Endothelial cell of umbilical vein (primary cell): ENCODE results near the gene SMAP1. TPM values are rescaled to one million over a fixed set of nuclear protein-coding genes. Genes with fewer than 3 reads are reported as not detected.

ENCODE experiments used
- BruUV-seq: library from RNA; stranded (reverse); fragments of 400-500 nt; replicated peaks from 2 replicates; lab custom pipeline; 2021; lab: Mats Ljungman, UMichigan
- CTCF ChIA-PET: fragments of 300-600, 350-600 bp; sonication (Branson Sonifier 250); formaldehyde crosslinking; loops from one replicate; lab custom pipeline; 2021; ENCODE audit warnings: antibody characterized with exemption, inconsistent platforms; lab: Charles Lee
- POLR2A ChIA-PET: fragments of 300-600, 350-600 bp; sonication (Branson Sonifier 250); formaldehyde crosslinking; loops from one replicate; lab custom pipeline; 2021; ENCODE audit warnings: antibody characterized with exemption, inconsistent platforms; lab: Charles Lee
- DNase-seq: peaks from one replicate; pipeline ENCODE4 v3.0.0-alpha.2; 2011; ENCODE audit warnings: low read depth, low spot score
- FAIRE-seq: peaks from 2 replicates; lab custom pipeline; 2011; peaks lifted over from hg19 to GRCh38; lab: Jason Lieb, UNC
- H2AFZ ChIP-seq: 2 replicates; pipeline ENCODE4 v1.6.0; 2012; ENCODE audit warnings: low read depth, low read length, control low read depth, inconsistent platforms
- H3K27ac ChIP-seq: 2 replicates; pipeline ENCODE4 v1.5.1; 2011; ENCODE audit warnings: low read depth, mild to moderate bottlenecking, control low read depth, low read length, moderate library complexity; ENCODE audit not compliant: insufficient read depth
- H3K27me3 ChIP-seq, 2 experiments: 2 replicates each; pipeline versions ENCODE4 v1.6.0 to v1.6.1; 2011; ENCODE audit warnings: low read length in 2 of 2, mixed read lengths in 1 of 2; ENCODE audit not compliant: control insufficient read depth in 2 of 2, insufficient read depth in 2 of 2
- H3K36me3 ChIP-seq, 2 experiments: 2 replicates in 1 of 2; 3 replicates in 1 of 2; pipeline ENCODE4 v1.5.1; 2011; ENCODE audit warnings: low read length in 2 of 2, mild to moderate bottlenecking in 1 of 2, moderate library complexity in 1 of 2; ENCODE audit not compliant: control insufficient read depth in 2 of 2, insufficient read depth in 2 of 2; ENCODE audit errors: extremely low read depth in 1 of 2
- H3K4me1 ChIP-seq: 3 replicates; pipeline ENCODE4 v1.5.1; 2011; ENCODE audit warnings: mild to moderate bottlenecking, low read length; ENCODE audit not compliant: control insufficient read depth, insufficient read depth; ENCODE audit errors: extremely low read depth
- H3K4me2 ChIP-seq: 2 replicates; pipeline ENCODE4 v1.6.1; 2011; ENCODE audit warnings: low read length, control low read depth, mixed read lengths; ENCODE audit not compliant: insufficient read depth
- H3K4me3 ChIP-seq, 3 experiments: fragments of 200-600 bp in 1 of 3; sonication (generic), shearing (Covaris generic) in 1 of 3; replicated peaks in 1 of 3; 2 replicates each; pipeline ENCODE4 v1.5.1; 2011 to 2016; ENCODE audit warnings: control low read depth in 3 of 3, low read length in 3 of 3, mild to moderate bottlenecking in 2 of 3, inconsistent platforms in 1 of 3, low read depth in 1 of 3, moderate library complexity in 1 of 3; ENCODE audit not compliant: insufficient read depth in 1 of 3
- H3K79me2 ChIP-seq: 2 replicates; pipeline ENCODE4 v1.6.0; 2012; ENCODE audit warnings: low read length, inconsistent platforms; ENCODE audit not compliant: control insufficient read depth, insufficient read depth
- H3K9ac ChIP-seq: replicated peaks from 2 replicates; pipeline ENCODE3; 2011; ENCODE audit warnings: low read length, control low read depth; ENCODE audit not compliant: insufficient read depth; ENCODE audit errors: extremely low read depth
- H3K9me1 ChIP-seq: replicated peaks from 3 replicates; pipeline ENCODE4 v1.6.0; 2011; ENCODE audit warnings: mild to moderate bottlenecking, low read length; ENCODE audit not compliant: control insufficient read depth, insufficient read depth; ENCODE audit errors: extremely low read depth
- H3K9me3 ChIP-seq: replicated peaks from 2 replicates; pipeline ENCODE4 v1.5.1; 2012; ENCODE audit warnings: low read length, inconsistent platforms; ENCODE audit not compliant: control insufficient read depth, insufficient read depth
- H4K20me1 ChIP-seq: replicated peaks from 2 replicates; pipeline ENCODE3; 2011; ENCODE audit warnings: mild to moderate bottlenecking, low read length; ENCODE audit not compliant: control insufficient read depth, insufficient read depth; ENCODE audit errors: extremely low read depth
- EZH2 ChIP-seq: IDR thresholded peaks from 2 replicates; pipeline ENCODE4 v1.6.1; 2012; ENCODE audit warnings: borderline replicate concordance, low read depth, mild to moderate bottlenecking, moderate library complexity, low read length, inconsistent platforms; ENCODE audit not compliant: severe bottlenecking
- FOS ChIP-seq: IDR thresholded peaks from 2 replicates; pipeline ENCODE4 v1.6.1; 2011; ENCODE audit warnings: mild to moderate bottlenecking, low read length, moderate library complexity, borderline replicate concordance; ENCODE audit not compliant: insufficient read depth
- GATA2 ChIP-seq: IDR thresholded peaks from 2 replicates; pipeline ENCODE4 v1.7.0; 2011; ENCODE audit warnings: low read depth, mild to moderate bottlenecking, moderate library complexity, mixed read lengths, low read length; ENCODE audit not compliant: insufficient read length, insufficient read depth
- JUN ChIP-seq: IDR thresholded peaks from 2 replicates; pipeline ENCODE4 v1.6.1; 2011; ENCODE audit warnings: borderline replicate concordance, low read depth; ENCODE audit not compliant: insufficient read length, insufficient read depth
- MYC ChIP-seq: IDR thresholded peaks from one replicate; pipeline ENCODE4 v1.6.1; 2011; ENCODE audit warnings: mild to moderate bottlenecking, low read depth, low read length
- POLR2A ChIP-seq: IDR thresholded peaks from 2 replicates; pipeline ENCODE4 v1.6.1; 2012; ENCODE audit warnings: low read depth, mild to moderate bottlenecking, control low read depth, low read length
- POLR2AphosphoS5 ChIP-seq: IDR thresholded peaks from 2 replicates; pipeline ENCODE4 v1.6.1; 2012; ENCODE audit warnings: low read depth, mild to moderate bottlenecking, control low read depth, low read length, moderate library complexity; ENCODE audit not compliant: insufficient read depth
- dilution Hi-C: fragments of 300-500 bp; cut with MboI; formaldehyde crosslinking; loops from one replicate; pipeline ENCODE4 v1.15.0; 2019; ENCODE audit warnings: low sequenced_read_pairs; ENCODE audit not compliant: extremely low pct_ligation_motif_present
- intact Hi-C: fragments of 100-400 bp; cut with micrococcal nuclease; formaldehyde crosslinking; loops from one replicate; pipeline ENCODE4 v1.10.0; 2022
- polyA plus RNA-seq, 4 experiments: library from polyadenylated mRNA; depleted of rRNA in 3 of 4; stranded (reverse) in 3 of 4; unstranded in 1 of 4; fragments of >200 nt; gene quantifications; 2 replicates each; pipeline versions ENCODE4 v1.2.1 to v1.2.3, GENCODE V29; 2011 to 2012; ENCODE audit warnings: missing spikeins in 1 of 4
- total RNA-seq: library from RNA; stranded (reverse); gene quantifications from 2 replicates; pipeline ENCODE4 v1.2.3, GENCODE V29; 2021
- TF ChIP-seq, protein P1 (sequence below): IDR thresholded peaks from 2 replicates; pipeline ENCODE4 v1.6.1; 2011; ENCODE audit not compliant: insufficient read depth, insufficient read length
- TF ChIP-seq, protein P2 (sequence below), 2 donors: IDR thresholded peaks; 1 replicate in 1 of 2; 2 replicates in 1 of 2; pipeline ENCODE4 v1.5.1; 2011; ENCODE audit warnings: low read length in 2 of 2, mild to moderate bottlenecking in 2 of 2, moderate library complexity in 2 of 2, control low read depth in 1 of 2, inconsistent platforms in 1 of 2, low read depth in 1 of 2; ENCODE audit not compliant: insufficient read depth in 1 of 2; ENCODE audit errors: extremely low read depth in 1 of 2

SMAP1 gene
- total and polyA plus RNA-seq, 2 donors (not counting 3 experiments of a cell fraction or from before 2014, with no cell fraction given), result 14.6 to 24.6 TPM

DNA sequence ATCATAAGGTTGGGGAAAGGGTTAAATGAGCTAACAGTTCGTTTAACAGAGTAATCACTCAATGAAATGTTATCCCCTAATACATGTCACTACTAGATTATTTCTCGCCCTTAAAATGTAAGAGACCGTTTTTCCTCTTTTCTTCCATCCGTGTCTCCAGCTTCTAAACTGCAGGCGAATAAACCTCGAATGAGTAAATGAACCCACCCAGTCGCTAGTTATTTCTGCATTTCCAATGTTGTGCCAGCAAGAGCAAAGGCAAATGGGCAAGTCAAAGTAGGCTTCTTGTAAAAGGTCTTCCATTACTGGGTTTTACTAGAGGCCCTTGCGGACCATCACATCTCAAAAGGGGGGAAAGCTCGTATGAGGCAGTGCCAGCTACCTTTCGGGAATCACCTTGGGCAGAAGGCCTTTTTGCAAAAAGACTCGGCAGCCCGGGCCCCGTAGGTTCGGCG is 400 bp upstream of the SMAP1 start:
- H3K9ac ChIP-seq, result peak overlapping the region; percentile 93
- peak overlapping the region; percentile 83 for H3K4me2 ChIP-seq
- TSS peak; percentile 60 for BruUV-seq
- DNase-seq (no peak), FAIRE-seq (peak; percentile 81)
- H3K9me3 ChIP-seq, result no peaks in the 10 kb centered on the region
- H2AFZ ChIP-seq, result peak overlapping the region; percentile 90
- no peaks in the 10 kb centered on the region for H3K9me1 ChIP-seq
- H3K4me1 ChIP-seq, result peaks cover 16% of the 10 kb centered on the region
- ChIA-PET POLR2A (no interaction called here), CTCF (interaction anchor here (0.7 to 2.9 kb wide), 6 partner anchors 10 to 298 kb away, joined by 3 to 39 read pairs (median 6); no protein-coding TSS in a partner anchor)
- peak overlapping the region; percentile 11 to 89 (median 77) for H3K4me3 ChIP-seq
- H3K27me3 ChIP-seq, result no peaks in the 10 kb centered on the region
- dilution Hi-C loops (no loop called here), intact Hi-C loops (loop anchor here (1.0 kb wide), 1 partner anchor 254 kb away; the partner anchor contains the start of gene FAM135A)
- peak overlapping the region; percentile 75 for H3K27ac ChIP-seq
- H3K36me3 ChIP-seq, result no peaks in the 10 kb centered on the region
- H3K79me2 ChIP-seq, result peaks cover 32% of the 10 kb centered on the region
- no peaks in the 10 kb centered on the region for H4K20me1 ChIP-seq
- TF ChIP-seq GATA2 (no peak), POLR2A (peak; percentile 65)

DNA sequence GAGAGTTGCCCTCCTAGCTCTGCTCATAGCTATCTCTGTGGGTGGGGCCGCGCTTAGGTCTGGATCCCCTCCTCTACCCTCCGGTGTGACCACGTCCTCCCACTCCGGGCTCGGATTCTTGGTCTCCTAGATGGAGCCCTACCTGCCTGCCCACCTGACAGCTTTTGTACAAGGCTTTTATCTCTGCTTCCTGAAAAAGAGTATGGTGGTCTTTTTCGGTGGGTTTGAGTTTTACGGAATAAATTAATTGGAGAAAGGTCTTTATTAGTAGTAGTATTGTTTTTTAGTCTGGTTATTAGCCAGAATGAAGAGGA is 773 bp downstream of the SMAP1 start:
- peak overlapping the region; percentile 90 for H2AFZ ChIP-seq
- intact Hi-C loops, result loop anchor here (2.0 kb wide), 2 partner anchors 18 to 102 kb away; partner anchors contain the start of gene SDHAF4
- H3K9ac ChIP-seq, result peak overlapping the region; percentile 93
- no TSS peak for BruUV-seq
- no peaks in the 10 kb centered on the region for H3K9me1 ChIP-seq
- peaks cover 42% of the 10 kb centered on the region for H3K79me2 ChIP-seq
- no peak for FAIRE-seq
- TF ChIP-seq EZH2, result no peak
- TF ChIP-seq, protein P1, sequence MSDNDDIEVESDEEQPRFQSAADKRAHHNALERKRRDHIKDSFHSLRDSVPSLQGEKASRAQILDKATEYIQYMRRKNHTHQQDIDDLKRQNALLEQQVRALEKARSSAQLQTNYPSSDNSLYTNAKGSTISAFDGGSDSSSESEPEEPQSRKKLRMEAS, result no peak
- no peak for TF ChIP-seq JUN
- TF ChIP-seq POLR2A, result no peak
- TF ChIP-seq, protein P2, sequence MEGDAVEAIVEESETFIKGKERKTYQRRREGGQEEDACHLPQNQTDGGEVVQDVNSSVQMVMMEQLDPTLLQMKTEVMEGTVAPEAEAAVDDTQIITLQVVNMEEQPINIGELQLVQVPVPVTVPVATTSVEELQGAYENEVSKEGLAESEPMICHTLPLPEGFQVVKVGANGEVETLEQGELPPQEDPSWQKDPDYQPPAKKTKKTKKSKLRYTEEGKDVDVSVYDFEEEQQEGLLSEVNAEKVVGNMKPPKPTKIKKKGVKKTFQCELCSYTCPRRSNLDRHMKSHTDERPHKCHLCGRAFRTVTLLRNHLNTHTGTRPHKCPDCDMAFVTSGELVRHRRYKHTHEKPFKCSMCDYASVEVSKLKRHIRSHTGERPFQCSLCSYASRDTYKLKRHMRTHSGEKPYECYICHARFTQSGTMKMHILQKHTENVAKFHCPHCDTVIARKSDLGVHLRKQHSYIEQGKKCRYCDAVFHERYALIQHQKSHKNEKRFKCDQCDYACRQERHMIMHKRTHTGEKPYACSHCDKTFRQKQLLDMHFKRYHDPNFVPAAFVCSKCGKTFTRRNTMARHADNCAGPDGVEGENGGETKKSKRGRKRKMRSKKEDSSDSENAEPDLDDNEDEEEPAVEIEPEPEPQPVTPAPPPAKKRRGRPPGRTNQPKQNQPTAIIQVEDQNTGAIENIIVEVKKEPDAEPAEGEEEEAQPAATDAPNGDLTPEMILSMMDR (IDR thresholded peaks at IDR 0.05; ENCODE audit: extremely low read depth in 1 of 2, insufficient read depth in 1 of 2, low read depth in 1 of 2, low read length in 2 of 2), result no peak
- no peak for TF ChIP-seq MYC
- TF ChIP-seq GATA2, result no peak
- TF ChIP-seq POLR2AphosphoS5, result no peak
- TF ChIP-seq FOS, result no peak
- peak; percentile 6 for DNase-seq
- dilution Hi-C loops, result no loop called here
- H3K4me3 ChIP-seq, result peak overlapping the region; percentile 77 to 93 (median 89)
- peak overlapping the region; percentile 79 for H3K4me2 ChIP-seq
- POLR2A ChIA-PET, result interaction anchor here (0.8 kb wide), 1 partner anchor 102 kb away, joined by 4 read pairs; the partner anchor contains the start of gene SDHAF4
- peak overlapping the region; percentile 75 for H3K27ac ChIP-seq
- no peaks in the 10 kb centered on the region for H3K36me3 ChIP-seq
- no peaks in the 10 kb centered on the region for H3K9me3 ChIP-seq
- H3K27me3 ChIP-seq, result no peaks in the 10 kb centered on the region
- CTCF ChIA-PET, result interaction anchor here (0.9 to 2.9 kb wide), 5 partner anchors 9 to 448 kb away, joined by 3 to 39 read pairs (median 6); no protein-coding TSS in a partner anchor
- H3K4me1 ChIP-seq, result peaks cover 19% of the 10 kb centered on the region
- H4K20me1 ChIP-seq, result no peaks in the 10 kb centered on the region
